Fibroblast of lung (primary cell): Measurements from ENCODE around the gene CASD1. TPM values are rescaled to one million over a fixed set of nuclear protein-coding genes. Genes with fewer than 3 reads are reported as not detected.

Experiments
- DNase-seq, 2 donors: peaks; one replicate each; pipeline versions ENCODE4 v3.0.0 to v3.0.0-alpha.2; 2010; ENCODE audit warnings: low read depth in 2 of 2
- H2AFZ ChIP-seq: 2 replicates; pipeline ENCODE4 v1.5.1; 2012; ENCODE audit warnings: low read length, control low read depth, inconsistent platforms
- H3K27ac ChIP-seq: 2 replicates; pipeline ENCODE4 v1.5.1; 2011; ENCODE audit warnings: low read length, control low read depth; ENCODE audit not compliant: insufficient read depth
- H3K27me3 ChIP-seq: 2 replicates; pipeline ENCODE4 v1.5.1; 2011; ENCODE audit warnings: mild to moderate bottlenecking, low read length; ENCODE audit not compliant: control insufficient read depth, insufficient read depth
- H3K36me3 ChIP-seq: 2 replicates; pipeline ENCODE4 v1.5.1; 2011; ENCODE audit warnings: low read length; ENCODE audit not compliant: control insufficient read depth, insufficient read depth
- H3K4me1 ChIP-seq: 2 replicates; pipeline ENCODE4 v1.5.1; 2011; ENCODE audit warnings: low read length; ENCODE audit not compliant: control insufficient read depth, insufficient read depth; ENCODE audit errors: extremely low read depth
- H3K4me2 ChIP-seq: 2 replicates; pipeline ENCODE4 v1.5.1; 2011; ENCODE audit warnings: low read length, control low read depth; ENCODE audit not compliant: insufficient read depth; ENCODE audit errors: extremely low read depth
- H3K4me3 ChIP-seq, 4 experiments: fragments of 200-600 bp in 1 of 4; sonication (generic) in 1 of 4; replicated peaks in 1 of 4; 2 replicates each; pipeline ENCODE4 v1.5.1; 2011 to 2016; ENCODE audit warnings: low read length in 4 of 4, low read depth in 3 of 4, mild to moderate bottlenecking in 3 of 4, control low read depth in 2 of 4, inconsistent platforms in 1 of 4, mixed read lengths in 1 of 4; ENCODE audit not compliant: insufficient read depth in 1 of 4; ENCODE audit errors: control extremely low read depth in 1 of 4
- H3K79me2 ChIP-seq: 2 replicates; pipeline ENCODE4 v1.5.1; 2012; ENCODE audit warnings: mild to moderate bottlenecking, low read length, inconsistent platforms; ENCODE audit not compliant: control insufficient read depth, insufficient read depth
- H3K9ac ChIP-seq: 2 replicates; pipeline ENCODE4 v1.5.1; 2011; ENCODE audit warnings: mild to moderate bottlenecking, low read length, control low read depth; ENCODE audit not compliant: insufficient read depth
- H3K9me3 ChIP-seq: 2 replicates; pipeline ENCODE4 v1.5.1; 2012; ENCODE audit warnings: low read depth, low read length; ENCODE audit not compliant: control insufficient read depth, insufficient read depth
- H4K20me1 ChIP-seq: 2 replicates; pipeline ENCODE4 v1.5.1; 2011; ENCODE audit warnings: low read length; ENCODE audit not compliant: control insufficient read depth, insufficient read depth; ENCODE audit errors: extremely low read depth
- CTCF ChIP-seq, 2 donors: IDR thresholded peaks in 1 of 2; conservative IDR thresholded peaks in 1 of 2; 1 replicate in 1 of 2; 2 replicates in 1 of 2; pipeline ENCODE4 v1.5.1; 2011 to 2012; ENCODE audit warnings: low read length in 2 of 2, control low read depth in 1 of 2, inconsistent platforms in 1 of 2, low read depth in 1 of 2, mild to moderate bottlenecking in 1 of 2
- EZH2 ChIP-seq: IDR thresholded peaks from 2 replicates; pipeline ENCODE4 v1.5.1; 2012; ENCODE audit warnings: low read length, control low read depth, mild to moderate bottlenecking; ENCODE audit errors: missing control alignments
- polyA plus RNA-seq, 2 donors: library from polyadenylated mRNA; depleted of rRNA in 1 of 2; stranded (reverse) in 1 of 2; unstranded in 1 of 2; fragments of >200 nt; gene quantifications; 2 replicates each; pipeline ENCODE4 v1.2.1, GENCODE V29; 2011 to 2012; ENCODE audit warnings: missing spikeins in 1 of 2
- total RNA-seq: library from RNA; depleted of rRNA; stranded (reverse); fragments of >200 nt; gene quantifications from 2 replicates; pipeline ENCODE4 v1.2.1, GENCODE V29; 2014

Gene CASD1
- total and polyA plus RNA-seq, 2 donors (not counting 1 experiment from before 2014, with no cell fraction given), result 10.6 to 14.2 TPM

- H4K20me1 ChIP-seq, result no peaks in the 10 kb centered on the region
- no peak overlapping the region for H3K9ac ChIP-seq
- no peaks in the 10 kb centered on the region for H3K27me3 ChIP-seq
- no peak for TF ChIP-seq EZH2
- no peak for TF ChIP-seq CTCF (conservative IDR thresholded peaks at IDR 0.05 in 1 of 2, IDR thresholded peaks at IDR 0.05 in 1 of 2; ENCODE audit: low read depth in 1 of 2, low read length in 2 of 2)
- H3K36me3 ChIP-seq, result no peaks in the 10 kb centered on the region
- H3K4me1 ChIP-seq, result no peaks in the 10 kb centered on the region
- H3K4me2 ChIP-seq, result no peak overlapping the region
- H3K9me3 ChIP-seq, result no peaks in the 10 kb centered on the region
- H2AFZ ChIP-seq, result no peak overlapping the region
- H3K4me3 ChIP-seq, result no peak overlapping the region
- H3K79me2 ChIP-seq, result no peaks in the 10 kb centered on the region
- no peak overlapping the region for H3K27ac ChIP-seq
- DNase-seq, result peak in 1 of 2 donors; percentile 70
Observed at GRCh38 chr7:94513565-94513860, 3.9 kb downstream of the CASD1 start.

GRCh38 chr7:94514140-94514889 is 4.7 kb downstream of the CASD1 start:
- Histone ChIP-seq H3K4me1 (no peaks in the 10 kb centered on the region), H3K4me2 (no peak overlapping the region), H3K36me3 (no peaks in the 10 kb centered on the region), H3K79me2 (no peaks in the 10 kb centered on the region), H2AFZ (no peak overlapping the region), H3K27ac (no peak overlapping the region), H3K9ac (no peak overlapping the region), H3K9me3 (no peaks in the 10 kb centered on the region), H3K27me3 (no peaks in the 10 kb centered on the region), H4K20me1 (no peaks in the 10 kb centered on the region), H3K4me3 (no peak overlapping the region)
- TF ChIP-seq EZH2, result no peak
- TF ChIP-seq CTCF (conservative IDR thresholded peaks at IDR 0.05 in 1 of 2, IDR thresholded peaks at IDR 0.05 in 1 of 2; ENCODE audit: low read depth in 1 of 2, low read length in 2 of 2), result no peak
- DNase-seq, result no peak

GRCh38 chr7:94514917-94515316 is 5.3 kb downstream of the CASD1 start:
- no peak overlapping the region for H3K9ac ChIP-seq
- no peaks in the 10 kb centered on the region for H3K36me3 ChIP-seq
- no peak for DNase-seq
- no peak overlapping the region for H2AFZ ChIP-seq
- no peaks in the 10 kb centered on the region for H4K20me1 ChIP-seq
- H3K4me3 ChIP-seq, result no peak overlapping the region
- TF ChIP-seq CTCF (conservative IDR thresholded peaks at IDR 0.05 in 1 of 2, IDR thresholded peaks at IDR 0.05 in 1 of 2; ENCODE audit: low read depth in 1 of 2, low read length in 2 of 2), result no peak
- TF ChIP-seq EZH2, result no peak
- no peak overlapping the region for H3K4me2 ChIP-seq
- no peak overlapping the region for H3K27ac ChIP-seq
- H3K4me1 ChIP-seq, result no peaks in the 10 kb centered on the region
- no peaks in the 10 kb centered on the region for H3K79me2 ChIP-seq
- no peaks in the 10 kb centered on the region for H3K9me3 ChIP-seq
- no peaks in the 10 kb centered on the region for H3K27me3 ChIP-seq
